ENCODE results near the gene COG3. TPM values are rescaled to one million over a fixed set of nuclear protein-coding genes. Genes with fewer than 3 reads are reported as not detected.
A peak's percentile ranks its signal among the peaks of the same experiment; 100 is the strongest.

The COG3 gene
- polyA plus RNA-seq, 3 donors, result 12.3 to 25.3 (median 12.9) TPM

DNA sequence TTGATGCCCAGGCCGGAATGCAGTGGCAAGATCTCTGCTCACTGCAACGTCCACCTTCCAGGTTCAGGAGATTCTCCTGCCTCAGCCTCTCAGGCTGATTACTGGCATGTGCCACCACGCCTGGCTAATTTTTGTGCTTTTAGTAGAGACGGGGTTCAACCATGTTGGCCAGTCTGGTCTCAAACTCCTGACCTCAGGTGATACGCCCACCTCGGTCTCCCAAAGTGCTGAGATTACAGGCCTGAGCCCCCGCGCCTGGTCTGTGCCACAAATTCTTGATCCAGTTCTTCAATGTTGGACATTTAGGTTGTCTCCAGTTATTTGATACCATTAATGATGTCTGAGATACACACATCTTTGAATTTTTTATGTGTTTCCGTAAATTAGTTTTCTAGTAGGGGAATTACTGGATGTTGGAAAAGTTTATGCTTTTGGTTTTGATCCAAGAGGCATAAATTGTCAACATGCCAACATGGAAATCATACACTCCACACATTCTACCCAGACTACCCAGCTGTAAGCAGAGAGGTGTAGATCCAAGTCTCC is 525 bp upstream of the COG3 start:
- peaks cover 38% of the 10 kb centered on the region for H3K4me1 Mint-ChIP-seq
- H3K27ac Mint-ChIP-seq, result peak overlapping the region; percentile 86 to 95 (median 93)
- peak overlapping the region; percentile 98 for H3K4me2 ChIP-seq (replicated peaks; ENCODE audit: extremely low read depth, low read length, poor library complexity, severe bottlenecking)
- 91% methylated on average over 8 of the region's 9 CpGs for WGBS (ENCODE audit: insufficient coverage)
- H3K36me3 Mint-ChIP-seq, result peaks cover 9 to 11% of the 10 kb centered on the region in 2 donors
- H3K4me3 Mint-ChIP-seq, result peak overlapping the region; percentile 94 to 95
- DNase-seq, result no peak
- no peaks in the 10 kb centered on the region for H3K9me3 ChIP-seq (replicated peaks in 1 of 2; ENCODE audit: control insufficient read depth in 1 of 2, insufficient read depth in 1 of 2, low read length in 2 of 2)
- peaks cover 0 to 2% (median 0%) of the 10 kb centered on the region in 3 donors for H3K27me3 Mint-ChIP-seq (ENCODE audit: low read depth in 3 of 3)
- H3K9me3 Mint-ChIP-seq, result peaks cover 0 to 13% (median 2%) of the 10 kb centered on the region in 7 donors
- peak overlapping the region; percentile 64 to 100 (median 96) for H3K4me3 ChIP-seq (replicated peaks in 1 of 3; ENCODE audit: low read depth in 2 of 3, low read length in 3 of 3)
- peak overlapping the region; percentile 96 for H3K9ac ChIP-seq (ENCODE audit: insufficient read depth, low read length, poor library complexity, severe bottlenecking)
- H3K27me3 ChIP-seq (ENCODE audit: control insufficient read depth in 2 of 2, insufficient read depth in 2 of 2, low read length in 2 of 2), result no peaks in the 10 kb centered on the region
- TF ChIP-seq, protein P1, sequence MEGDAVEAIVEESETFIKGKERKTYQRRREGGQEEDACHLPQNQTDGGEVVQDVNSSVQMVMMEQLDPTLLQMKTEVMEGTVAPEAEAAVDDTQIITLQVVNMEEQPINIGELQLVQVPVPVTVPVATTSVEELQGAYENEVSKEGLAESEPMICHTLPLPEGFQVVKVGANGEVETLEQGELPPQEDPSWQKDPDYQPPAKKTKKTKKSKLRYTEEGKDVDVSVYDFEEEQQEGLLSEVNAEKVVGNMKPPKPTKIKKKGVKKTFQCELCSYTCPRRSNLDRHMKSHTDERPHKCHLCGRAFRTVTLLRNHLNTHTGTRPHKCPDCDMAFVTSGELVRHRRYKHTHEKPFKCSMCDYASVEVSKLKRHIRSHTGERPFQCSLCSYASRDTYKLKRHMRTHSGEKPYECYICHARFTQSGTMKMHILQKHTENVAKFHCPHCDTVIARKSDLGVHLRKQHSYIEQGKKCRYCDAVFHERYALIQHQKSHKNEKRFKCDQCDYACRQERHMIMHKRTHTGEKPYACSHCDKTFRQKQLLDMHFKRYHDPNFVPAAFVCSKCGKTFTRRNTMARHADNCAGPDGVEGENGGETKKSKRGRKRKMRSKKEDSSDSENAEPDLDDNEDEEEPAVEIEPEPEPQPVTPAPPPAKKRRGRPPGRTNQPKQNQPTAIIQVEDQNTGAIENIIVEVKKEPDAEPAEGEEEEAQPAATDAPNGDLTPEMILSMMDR (IDR thresholded peaks at IDR 0.05), result no peak
- intact Hi-C loops (cut with micrococcal nuclease), result loop anchor here in 1 of 2 donors (10.0 kb wide), 1 partner anchor 119 kb away; the partner anchor contains the start of gene TPT1
- H3K4me1 ChIP-seq (ENCODE audit: control insufficient read depth in 1 of 2, insufficient read depth in 2 of 2, low read length in 2 of 2), result peaks cover 27 to 31% of the 10 kb centered on the region in 2 donors
- peaks cover 31% of the 10 kb centered on the region for H4K20me1 ChIP-seq (ENCODE audit: insufficient read depth, low read length)
- peak overlapping the region; percentile 89 to 95 for H3K27ac ChIP-seq (ENCODE audit: low read depth in 1 of 2, low read length in 2 of 2)
- H3K36me3 ChIP-seq (replicated peaks in 1 of 2; ENCODE audit: control insufficient read depth in 1 of 2, insufficient read depth in 2 of 2, low read length in 2 of 2), result no peaks in the 10 kb centered on the region
- peaks cover 53% of the 10 kb centered on the region for H3K79me2 ChIP-seq (ENCODE audit: insufficient read depth, low read length)
- H2AFZ ChIP-seq (ENCODE audit: insufficient read depth, low read depth, low read length, poor library complexity, severe bottlenecking), result peak overlapping the region; percentile 95

DNA sequence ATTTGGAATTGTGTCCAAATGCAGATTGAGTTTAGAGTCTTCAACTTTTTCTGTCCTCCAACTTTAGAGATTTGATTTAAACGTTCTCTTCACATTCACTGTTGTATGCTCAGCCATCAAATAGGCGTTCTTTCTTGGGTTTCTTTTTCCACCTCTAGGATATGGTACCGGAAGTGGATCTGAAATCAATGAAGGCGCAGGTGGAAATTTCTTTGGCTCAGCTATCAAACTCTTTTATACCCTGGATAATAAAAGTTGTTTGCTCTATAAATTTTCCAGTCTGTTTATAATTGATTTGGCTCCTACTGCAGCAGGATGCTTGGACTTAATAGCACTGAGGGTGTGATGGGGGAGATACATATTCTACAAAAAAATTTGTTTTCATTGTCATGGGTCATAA is 1.6 kb downstream of the COG3 start:
- H3K9ac ChIP-seq (ENCODE audit: insufficient read depth, low read length, poor library complexity, severe bottlenecking), result no peak overlapping the region
- no CpG with 5 or more reads among the region's 4 CpGs for WGBS (ENCODE audit: insufficient coverage)
- H3K79me2 ChIP-seq (ENCODE audit: insufficient read depth, low read length), result peaks cover 74% of the 10 kb centered on the region
- no peak for DNase-seq
- H3K4me1 ChIP-seq (ENCODE audit: control insufficient read depth in 1 of 2, insufficient read depth in 2 of 2, low read length in 2 of 2), result peaks cover 27 to 31% of the 10 kb centered on the region in 2 donors
- H3K4me2 ChIP-seq (replicated peaks; ENCODE audit: extremely low read depth, low read length, poor library complexity, severe bottlenecking), result peak overlapping the region; percentile 98
- no peaks in the 10 kb centered on the region for H3K27me3 ChIP-seq (ENCODE audit: control insufficient read depth in 2 of 2, insufficient read depth in 2 of 2, low read length in 2 of 2)
- Mint-ChIP-seq H3K27me3 (ENCODE audit: low read depth in 3 of 3) (peaks cover 0 to 2% (median 0%) of the 10 kb centered on the region in 3 donors), H3K9me3 (peaks cover 0 to 3% (median 0%) of the 10 kb centered on the region in 7 donors), H3K4me3 (peak overlapping the region; percentile 49 to 94), H3K4me1 (peaks cover 39% of the 10 kb centered on the region), H3K36me3 (peaks cover 9 to 11% of the 10 kb centered on the region in 2 donors), H3K27ac (peak overlapping the region in 3 of 7 donors; percentile 32 to 65 (median 45))
- H3K9me3 ChIP-seq (replicated peaks in 1 of 2; ENCODE audit: control insufficient read depth in 1 of 2, insufficient read depth in 1 of 2, low read length in 2 of 2), result no peaks in the 10 kb centered on the region
- no peak overlapping the region for H2AFZ ChIP-seq (ENCODE audit: insufficient read depth, low read depth, low read length, poor library complexity, severe bottlenecking)
- intact Hi-C loops (cut with micrococcal nuclease), result loop anchor here (5.0 to 10.0 kb wide), 2 partner anchors 49 to 122 kb away; partner anchors contain the start of genes SLC25A30 (in 2 of the 2) and TPT1 (in 1 of the 2)
- no peak overlapping the region for H3K27ac ChIP-seq (ENCODE audit: low read depth in 1 of 2, low read length in 2 of 2)
- H3K36me3 ChIP-seq (replicated peaks in 1 of 2; ENCODE audit: control insufficient read depth in 1 of 2, insufficient read depth in 2 of 2, low read length in 2 of 2), result no peaks in the 10 kb centered on the region
- no peak overlapping the region for H3K4me3 ChIP-seq (replicated peaks in 1 of 3; ENCODE audit: low read depth in 2 of 3, low read length in 3 of 3)
- TF ChIP-seq, protein P1 (IDR thresholded peaks at IDR 0.05), result no peak
- H4K20me1 ChIP-seq (ENCODE audit: insufficient read depth, low read length), result peaks cover 52% of the 10 kb centered on the region

Data from CD14-positive monocyte (primary cell).